ENCODE measurements around the gene IFITM1.
"Not testable (repeated sequence)": the region's sequence is repeated elsewhere in the genome, so short reads cannot be mapped to it uniquely, and the experiment has no call there.

GRCh38 chr11:328516-329100 lies 14.8 kb downstream of the IFITM1 start:
- TF ChIP-seq, protein P1, sequence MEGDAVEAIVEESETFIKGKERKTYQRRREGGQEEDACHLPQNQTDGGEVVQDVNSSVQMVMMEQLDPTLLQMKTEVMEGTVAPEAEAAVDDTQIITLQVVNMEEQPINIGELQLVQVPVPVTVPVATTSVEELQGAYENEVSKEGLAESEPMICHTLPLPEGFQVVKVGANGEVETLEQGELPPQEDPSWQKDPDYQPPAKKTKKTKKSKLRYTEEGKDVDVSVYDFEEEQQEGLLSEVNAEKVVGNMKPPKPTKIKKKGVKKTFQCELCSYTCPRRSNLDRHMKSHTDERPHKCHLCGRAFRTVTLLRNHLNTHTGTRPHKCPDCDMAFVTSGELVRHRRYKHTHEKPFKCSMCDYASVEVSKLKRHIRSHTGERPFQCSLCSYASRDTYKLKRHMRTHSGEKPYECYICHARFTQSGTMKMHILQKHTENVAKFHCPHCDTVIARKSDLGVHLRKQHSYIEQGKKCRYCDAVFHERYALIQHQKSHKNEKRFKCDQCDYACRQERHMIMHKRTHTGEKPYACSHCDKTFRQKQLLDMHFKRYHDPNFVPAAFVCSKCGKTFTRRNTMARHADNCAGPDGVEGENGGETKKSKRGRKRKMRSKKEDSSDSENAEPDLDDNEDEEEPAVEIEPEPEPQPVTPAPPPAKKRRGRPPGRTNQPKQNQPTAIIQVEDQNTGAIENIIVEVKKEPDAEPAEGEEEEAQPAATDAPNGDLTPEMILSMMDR (IDR thresholded peaks at IDR 0.05): not testable (repeated sequence)
- TF ChIP-seq EZH2 (IDR thresholded peaks at IDR 0.05): not testable (repeated sequence)
